ENCODE data around the gene POLR2M. TPM values are rescaled to one million over a fixed set of nuclear protein-coding genes. Genes with fewer than 3 reads are reported as not detected.

POLR2M gene
- 10 to 100 TPM; 10.9 to 31.4 (median 19.7) TPM for total RNA-seq
- long read RNA-seq, full-length matches to known transcripts: 6 of 6 reads
- long read RNA-seq, partial matches to known transcripts: 0 of 6 reads
- long read RNA-seq, other reads (novel, unspliced or antisense): 0 of 6 reads

GRCh38 chr15:57706405-57707209 lies at the start of gene POLR2M:
POLR2M (plus strand) TSS chr15:57706714; CDS start chr15:57706843, 129 bp downstream.
- 0% methylated on average over 7 of the region's 70 CpGs for WGBS (ENCODE audit: insufficient coverage, low coverage, low lambda C conversion rate, missing lambda C conversion rate)
- intact Hi-C loops (cut with DNase I): no loop called here
- DNase-seq: peak; percentile 93 to 96 (median 95)
- H3K4me1 ChIP-seq: peaks cover 0 to 16% (median 0%) of the 10 kb centered on the region in 4 donors
- ATAC-seq: peak; percentile 94 to 96 (median 95)
- no peaks in the 10 kb centered on the region for H3K27me3 ChIP-seq
- peak; percentile 78 for TF ChIP-seq POLR2A (IDR thresholded peaks at IDR 0.05)
- no peak for TF ChIP-seq CTCF (IDR thresholded peaks at IDR 0.05)
- H3K27ac ChIP-seq: peak within 1 kb of the TSS; percentile 81 to 97 (median 96)
- peaks cover 0 to 23% (median 9%) of the 10 kb centered on the region in 4 donors for H3K36me3 ChIP-seq
- peak within 1 kb of the TSS; percentile 87 to 90 (median 89) for H3K4me3 ChIP-seq
- H3K9me3 ChIP-seq: no peaks in the 10 kb centered on the region

DNA sequence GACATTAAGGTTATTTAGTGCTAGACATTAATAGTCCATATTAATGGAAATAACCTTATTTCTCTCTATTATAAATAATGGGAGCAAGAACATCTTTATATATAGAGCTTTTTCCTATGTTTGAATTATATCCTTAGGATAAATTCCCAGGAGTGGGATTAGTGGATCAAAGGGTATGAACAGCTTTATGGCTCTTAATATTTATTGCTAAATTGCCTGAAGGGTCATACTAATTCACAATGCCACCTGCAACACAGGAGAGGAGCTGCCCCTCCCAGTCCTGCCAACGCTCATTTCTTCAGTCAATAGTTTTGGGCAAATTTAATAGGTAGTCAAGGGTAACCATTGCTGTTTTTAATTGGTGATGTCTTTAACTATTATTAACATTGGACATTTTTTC lies 48.9 kb upstream of the POLR2M start:
- 94% methylated on average over 1 of the region's 1 CpG for WGBS (ENCODE audit: insufficient coverage, low coverage, low lambda C conversion rate, missing lambda C conversion rate)
- ATAC-seq (no peak), DNase-seq (no peak)
- TF ChIP-seq POLR2A (IDR thresholded peaks at IDR 0.05) (no peak), CTCF (IDR thresholded peaks at IDR 0.05) (no peak)
- no peaks in the 10 kb centered on the region for H3K9me3 ChIP-seq
- no peaks in the 10 kb centered on the region for H3K27me3 ChIP-seq
- intact Hi-C loops (cut with DNase I): no loop called here
- no peak overlapping the region for H3K27ac ChIP-seq
- no peaks in the 10 kb centered on the region for H3K36me3 ChIP-seq
- H3K4me3 ChIP-seq: no peak overlapping the region
- no peaks in the 10 kb centered on the region for H3K4me1 ChIP-seq

GRCh38 chr15:57662091-57662744 lies 44.3 kb upstream of the POLR2M start:
- H3K9me3 ChIP-seq: no peaks in the 10 kb centered on the region
- H3K36me3 ChIP-seq: no peaks in the 10 kb centered on the region
- H3K4me3 ChIP-seq: no peak overlapping the region
- ATAC-seq: no peak
- DNase-seq: no peak
- WGBS (ENCODE audit: insufficient coverage, low coverage, low lambda C conversion rate, missing lambda C conversion rate): 55% methylated on average over 3 of the region's 3 CpGs
- intact Hi-C loops (cut with DNase I): no loop called here
- TF ChIP-seq CTCF (IDR thresholded peaks at IDR 0.05): no peak
- no peak for TF ChIP-seq POLR2A (IDR thresholded peaks at IDR 0.05)
- no peaks in the 10 kb centered on the region for H3K27me3 ChIP-seq
- no peak overlapping the region for H3K27ac ChIP-seq
- H3K4me1 ChIP-seq: peaks cover 0 to 8% (median 0%) of the 10 kb centered on the region in 4 donors

DNA sequence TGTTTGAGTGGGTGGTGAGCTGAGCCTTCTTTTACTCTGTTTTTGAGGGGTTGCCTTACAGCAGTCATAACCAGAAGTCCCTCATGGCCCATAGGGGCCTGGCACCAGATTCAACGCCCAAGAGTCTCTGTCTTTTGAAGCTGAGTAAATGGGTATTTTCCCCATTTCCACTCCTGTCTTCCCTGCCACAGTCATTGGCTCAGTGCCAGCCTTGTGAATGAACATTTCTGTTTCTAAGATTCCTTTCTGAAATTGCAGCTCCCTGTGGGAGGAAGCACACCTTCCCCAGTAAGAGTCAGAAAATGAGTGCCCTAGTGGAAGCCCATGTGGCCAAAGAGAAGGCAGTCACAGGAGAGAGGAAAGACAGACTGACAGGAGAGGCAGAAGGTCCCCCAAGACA lies 43.7 kb upstream of the POLR2M start:
- TF ChIP-seq POLR2A (IDR thresholded peaks at IDR 0.05) (no peak), CTCF (IDR thresholded peaks at IDR 0.05) (no peak)
- no CpG with 5 or more reads among the region's 1 CpG for WGBS (ENCODE audit: insufficient coverage, low coverage, low lambda C conversion rate, missing lambda C conversion rate)
- H3K9me3 ChIP-seq: no peaks in the 10 kb centered on the region
- DNase-seq: no peak
- H3K27ac ChIP-seq: no peak overlapping the region
- peaks cover 0 to 11% (median 0%) of the 10 kb centered on the region in 4 donors for H3K4me1 ChIP-seq
- H3K36me3 ChIP-seq: no peaks in the 10 kb centered on the region
- intact Hi-C loops (cut with DNase I): no loop called here
- no peak overlapping the region for H3K4me3 ChIP-seq
- no peaks in the 10 kb centered on the region for H3K27me3 ChIP-seq
- no peak for ATAC-seq
